Fibroblast of lung (primary cell): Measurements from ENCODE around the gene EEF1A2.

ENCODE experiments used
- EZH2 ChIP-seq: IDR thresholded peaks from 2 replicates; pipeline ENCODE4 v1.5.1; 2012; ENCODE audit warnings: low read length, control low read depth, mild to moderate bottlenecking; ENCODE audit errors: missing control alignments
- TF ChIP-seq, protein P1 (sequence below), 2 donors: IDR thresholded peaks in 1 of 2; conservative IDR thresholded peaks in 1 of 2; 1 replicate in 1 of 2; 2 replicates in 1 of 2; pipeline ENCODE4 v1.5.1; 2011 to 2012; ENCODE audit warnings: low read length in 2 of 2, control low read depth in 1 of 2, inconsistent platforms in 1 of 2, low read depth in 1 of 2, mild to moderate bottlenecking in 1 of 2

DNA sequence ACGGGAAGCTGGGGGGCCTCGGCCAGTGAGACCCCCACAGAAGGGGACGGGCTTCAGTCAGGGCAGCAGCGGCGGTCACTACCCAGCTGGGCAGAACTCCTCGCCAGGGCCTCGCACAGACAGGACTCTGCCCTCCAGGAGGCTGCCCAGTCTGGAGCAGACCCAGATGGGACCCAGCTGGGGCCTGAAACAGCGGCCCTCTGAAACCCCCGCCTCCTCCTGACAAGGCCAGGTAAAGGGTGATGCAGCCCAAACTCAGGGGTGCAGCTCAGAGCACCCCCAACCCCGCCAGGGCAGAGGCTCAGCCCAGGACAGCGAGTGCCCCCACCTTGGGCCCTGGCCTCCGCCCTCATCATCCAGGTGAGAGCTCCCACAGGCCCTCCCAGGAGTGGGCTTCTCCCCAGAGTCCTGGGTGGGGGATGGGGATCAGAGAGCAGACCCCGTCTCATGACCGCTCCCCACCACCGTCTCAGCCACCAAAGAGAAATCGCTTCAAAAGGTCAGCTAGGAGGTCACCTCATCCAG lies 2.2 kb downstream of the EEF1A2 start:
- TF ChIP-seq, protein P1, sequence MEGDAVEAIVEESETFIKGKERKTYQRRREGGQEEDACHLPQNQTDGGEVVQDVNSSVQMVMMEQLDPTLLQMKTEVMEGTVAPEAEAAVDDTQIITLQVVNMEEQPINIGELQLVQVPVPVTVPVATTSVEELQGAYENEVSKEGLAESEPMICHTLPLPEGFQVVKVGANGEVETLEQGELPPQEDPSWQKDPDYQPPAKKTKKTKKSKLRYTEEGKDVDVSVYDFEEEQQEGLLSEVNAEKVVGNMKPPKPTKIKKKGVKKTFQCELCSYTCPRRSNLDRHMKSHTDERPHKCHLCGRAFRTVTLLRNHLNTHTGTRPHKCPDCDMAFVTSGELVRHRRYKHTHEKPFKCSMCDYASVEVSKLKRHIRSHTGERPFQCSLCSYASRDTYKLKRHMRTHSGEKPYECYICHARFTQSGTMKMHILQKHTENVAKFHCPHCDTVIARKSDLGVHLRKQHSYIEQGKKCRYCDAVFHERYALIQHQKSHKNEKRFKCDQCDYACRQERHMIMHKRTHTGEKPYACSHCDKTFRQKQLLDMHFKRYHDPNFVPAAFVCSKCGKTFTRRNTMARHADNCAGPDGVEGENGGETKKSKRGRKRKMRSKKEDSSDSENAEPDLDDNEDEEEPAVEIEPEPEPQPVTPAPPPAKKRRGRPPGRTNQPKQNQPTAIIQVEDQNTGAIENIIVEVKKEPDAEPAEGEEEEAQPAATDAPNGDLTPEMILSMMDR (conservative IDR thresholded peaks at IDR 0.05 in 1 of 2, IDR thresholded peaks at IDR 0.05 in 1 of 2; ENCODE audit: low read depth in 1 of 2, low read length in 2 of 2): no peak
- TF ChIP-seq EZH2: no peak
